HEK293T (cell line): ENCODE results near the gene KCNMA1.

Experiments
- SUZ12 ChIP-seq: fragments of 450-650 bp; IDR thresholded peaks from 2 replicates; pipeline ENCODE4 v1.6.1; 2016; ENCODE audit warnings: mild to moderate bottlenecking
- ZNF384 ChIP-seq: fragments of 450-650 bp; IDR thresholded peaks from 2 replicates; pipeline ENCODE4 v1.6.1; 2016

DNA sequence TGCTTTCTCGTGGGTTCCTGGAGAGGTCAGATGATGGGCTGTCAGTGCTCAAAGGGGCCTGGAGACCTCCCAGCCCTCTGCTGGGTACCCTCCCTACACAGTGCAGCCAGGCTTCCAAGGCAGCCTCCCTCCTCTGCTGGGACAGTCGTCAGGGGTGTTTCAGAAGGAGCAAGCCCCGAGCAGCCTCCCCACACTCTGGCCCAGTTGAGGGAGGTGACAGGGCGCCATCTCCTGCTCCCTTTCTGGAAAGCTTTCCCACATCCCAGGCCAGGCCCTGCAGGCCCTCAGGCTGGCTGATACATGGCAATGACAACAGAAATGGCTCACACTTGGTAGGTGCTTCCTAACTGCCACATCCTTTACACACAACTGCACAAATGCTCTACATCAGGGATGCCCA is 32.1 kb downstream of the KCNMA1 start:
- no peak for TF ChIP-seq SUZ12
- no peak for TF ChIP-seq ZNF384
